UCSD-AML1 (cell line): ENCODE results near the gene CLIC5.

Experiments used
- DNase-seq: peaks from one replicate; lab custom pipeline; 2025; ENCODE audit not compliant: unreplicated experiment; lab: John Stamatoyannopoulos, UW

The CLIC5 gene

DNA sequence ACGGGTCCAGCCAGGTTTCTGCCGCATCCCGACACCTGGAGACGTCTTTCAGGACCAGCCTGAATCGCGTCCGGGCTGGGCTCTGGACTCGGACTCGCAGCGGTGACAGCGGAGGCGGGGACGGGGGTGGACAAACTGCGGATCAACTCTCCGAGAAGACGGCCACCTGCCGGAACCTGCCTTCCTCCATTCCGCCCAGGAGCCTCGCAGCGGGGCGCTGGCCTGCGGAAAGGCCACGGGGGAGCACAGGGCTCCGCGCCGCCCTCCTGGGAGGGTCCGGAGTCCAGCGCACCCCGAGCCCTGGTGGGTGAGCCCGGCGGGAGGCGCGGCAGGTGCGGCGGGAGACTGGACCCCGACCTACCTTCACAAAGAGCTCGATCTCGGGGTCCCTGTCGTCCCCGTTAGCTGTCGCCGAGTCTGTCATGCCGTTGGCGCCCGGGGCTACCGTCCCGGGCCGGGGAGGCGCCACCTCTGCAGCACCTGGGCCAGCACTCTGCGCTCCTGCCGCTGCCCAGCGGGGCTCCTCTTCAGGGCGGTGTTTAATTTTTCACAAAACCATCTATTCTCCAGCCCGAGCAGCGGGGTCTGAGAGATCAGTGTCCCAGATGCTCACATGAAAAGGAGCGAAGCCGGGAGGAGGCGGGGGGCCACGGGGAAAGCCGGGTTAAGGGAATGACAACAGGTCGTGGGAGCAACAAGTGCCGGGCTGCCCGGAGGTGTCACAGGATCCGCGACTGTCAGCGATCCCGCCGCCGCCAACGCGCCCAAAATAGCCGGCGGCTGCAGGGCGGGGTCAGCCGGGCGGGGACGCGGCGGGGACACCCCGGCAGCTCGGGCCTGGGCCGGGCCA, at the start of gene CLIC5:
CLIC5 (minus strand) TSS at position 742 of the 850 bp plus-strand sequence; CDS start at position 424, 318 bp downstream.
- DNase-seq = no peak

- DNase-seq = no peak
These were observed 47.3 kb upstream of the CLIC5 start for GRCh38 chr6:46062991-46063390.

DNA sequence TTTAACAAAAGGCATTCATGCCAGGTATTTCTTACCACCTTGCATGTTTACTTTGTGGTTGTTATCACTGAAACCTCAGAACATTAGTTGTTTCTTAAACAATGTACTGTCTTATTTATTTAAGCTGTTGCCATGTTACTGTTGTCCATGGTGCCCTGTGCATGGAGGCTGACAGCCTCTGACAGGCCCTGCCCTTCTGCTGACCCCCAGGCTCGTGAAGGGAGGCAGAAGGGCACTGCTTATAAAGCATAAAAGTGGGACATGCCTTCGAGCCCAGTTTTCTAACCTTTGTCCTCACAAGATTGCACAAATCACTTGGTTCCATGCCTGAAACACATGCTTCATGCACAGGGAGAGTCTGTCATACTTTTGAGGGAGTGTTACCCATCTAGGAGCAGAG, 46.7 kb upstream of the CLIC5 start:
- DNase-seq = no peak

- no peak for DNase-seq
These were observed 45.8 kb upstream of the CLIC5 start for GRCh38 chr6:46061497-46061896.

DNA sequence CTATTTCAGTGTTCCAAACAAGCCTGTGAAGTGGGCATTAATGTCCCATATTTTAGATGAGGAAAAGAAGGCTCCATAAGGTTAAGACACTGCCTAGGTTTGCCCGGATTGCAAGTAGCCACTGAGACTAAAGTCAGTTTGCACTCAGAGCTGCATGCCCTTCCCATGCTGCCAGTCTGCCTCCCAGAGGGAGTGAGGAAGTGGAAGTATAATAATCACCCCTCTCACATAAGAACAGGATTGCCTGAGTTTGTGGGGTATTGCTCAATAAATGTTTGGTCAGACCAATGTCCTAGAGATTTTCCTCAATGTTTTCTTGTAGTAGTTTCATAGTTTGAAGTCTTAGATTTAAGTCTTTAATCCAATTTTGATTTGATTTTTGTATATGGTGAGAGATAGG, 43.9 kb upstream of the CLIC5 start:
- no peak for DNase-seq

DNA sequence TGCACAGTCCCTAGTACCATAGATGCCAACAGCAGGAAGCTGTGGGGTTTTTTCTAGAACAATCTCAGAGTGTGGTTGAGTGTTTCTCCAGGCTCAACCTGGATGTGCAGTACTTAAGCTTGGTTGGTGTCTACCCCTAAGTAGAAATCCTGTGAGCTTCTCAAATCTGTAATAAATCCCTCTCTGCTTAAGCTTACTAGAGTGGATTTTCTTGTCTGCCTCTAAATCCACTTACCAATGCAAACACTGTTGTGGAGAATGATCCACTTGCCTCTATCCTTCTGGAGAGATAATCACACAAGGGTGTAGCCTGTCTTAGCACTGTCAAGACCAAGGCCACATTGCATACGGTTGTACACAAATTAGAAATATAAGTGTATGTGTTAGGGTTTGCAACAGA, 43.3 kb upstream of the CLIC5 start:
- DNase-seq = no peak

- no peak for DNase-seq
These were observed 42.1 kb upstream of the CLIC5 start for GRCh38 chr6:46057792-46058191.

DNA sequence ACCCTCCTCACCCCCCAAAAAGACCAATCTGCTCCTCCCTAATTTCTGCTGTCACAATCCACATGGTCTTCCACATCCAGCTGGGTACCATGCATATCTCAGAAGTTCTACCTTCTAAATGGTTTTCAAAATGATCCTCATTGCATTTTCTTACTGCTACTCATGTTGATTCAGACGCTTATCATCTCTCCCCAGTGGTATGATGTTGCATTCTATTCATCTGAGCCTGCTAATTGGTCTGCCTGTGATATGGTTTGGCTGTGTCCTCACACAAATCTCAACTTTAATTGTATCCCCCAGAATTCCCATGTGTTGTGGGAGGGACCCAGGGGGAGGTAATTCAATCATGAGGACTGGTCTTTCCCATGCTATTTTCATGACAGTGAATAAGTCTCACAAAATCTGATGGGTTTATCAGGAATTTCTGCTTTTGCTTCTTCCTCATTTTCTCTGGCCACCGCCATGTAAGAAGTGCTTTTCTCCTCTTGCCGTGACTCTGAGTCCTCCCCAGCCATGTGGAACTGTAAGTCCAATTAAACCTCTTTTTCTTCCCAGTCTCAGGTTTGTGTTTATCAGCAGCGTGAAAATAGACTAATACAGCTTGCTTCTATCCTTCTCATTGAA, 41.4 kb upstream of the CLIC5 start:
- DNase-seq = no peak

DNA sequence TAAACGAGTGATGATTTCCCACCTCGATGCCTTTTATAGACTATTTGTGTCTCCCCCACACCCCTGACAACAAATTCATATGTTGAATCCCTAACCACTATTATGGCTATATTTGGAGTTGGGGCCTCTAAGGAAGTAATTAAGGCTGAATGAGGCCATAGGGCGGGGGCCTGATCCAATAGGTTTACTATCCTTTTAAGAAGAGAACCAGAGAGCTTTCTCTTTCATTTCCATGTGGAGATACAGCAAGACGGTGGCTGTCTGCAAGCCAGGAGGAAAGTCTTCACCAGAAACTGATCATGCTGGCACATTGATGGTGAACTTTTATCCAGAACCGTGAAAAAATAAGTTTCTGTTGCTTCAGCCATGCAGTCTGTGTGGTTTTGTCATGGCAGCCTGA, 38.9 kb upstream of the CLIC5 start:
- no peak for DNase-seq

- DNase-seq = no peak
These were observed 37.6 kb upstream of the CLIC5 start for GRCh38 chr6:46053039-46053933.

DNA sequence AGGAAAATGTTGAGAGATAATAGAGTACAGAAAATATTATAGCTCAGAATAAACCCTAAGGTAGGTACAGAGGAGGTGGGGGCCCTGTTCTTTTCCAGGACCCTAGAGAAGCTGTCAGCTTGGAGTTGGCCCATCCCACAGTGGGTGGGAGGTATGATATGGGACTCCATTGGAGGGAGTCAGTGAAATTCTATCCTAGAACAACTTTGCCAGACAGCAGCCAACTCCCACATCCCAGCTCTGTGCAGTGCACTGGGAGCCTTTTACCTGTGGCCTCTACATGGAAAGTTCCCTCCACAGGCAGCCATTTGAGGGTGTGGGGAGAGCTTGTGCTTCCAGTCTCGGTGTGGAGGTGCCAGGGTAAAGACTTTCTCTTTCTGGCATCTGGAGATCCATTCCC, 36.8 kb upstream of the CLIC5 start:
- no peak for DNase-seq

DNA sequence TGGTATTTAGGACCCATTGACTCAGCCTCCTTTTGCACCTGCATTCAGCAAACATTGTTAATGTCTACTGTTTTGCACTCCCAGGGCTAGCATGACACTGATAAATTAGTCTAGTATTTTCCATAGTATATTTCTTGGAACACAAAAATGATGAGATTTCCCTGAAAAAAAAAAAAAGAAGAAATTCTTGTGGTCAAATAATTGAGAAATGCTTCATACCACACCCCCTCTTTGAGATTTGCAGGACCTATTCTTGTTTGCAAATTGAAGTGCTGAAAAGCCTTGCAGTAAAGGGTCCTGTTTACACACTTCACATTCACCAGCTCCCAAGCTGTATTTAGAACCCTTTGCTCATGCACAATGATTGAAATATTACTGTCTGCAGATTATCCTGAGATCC, 36.3 kb upstream of the CLIC5 start:
- no peak for DNase-seq

DNA sequence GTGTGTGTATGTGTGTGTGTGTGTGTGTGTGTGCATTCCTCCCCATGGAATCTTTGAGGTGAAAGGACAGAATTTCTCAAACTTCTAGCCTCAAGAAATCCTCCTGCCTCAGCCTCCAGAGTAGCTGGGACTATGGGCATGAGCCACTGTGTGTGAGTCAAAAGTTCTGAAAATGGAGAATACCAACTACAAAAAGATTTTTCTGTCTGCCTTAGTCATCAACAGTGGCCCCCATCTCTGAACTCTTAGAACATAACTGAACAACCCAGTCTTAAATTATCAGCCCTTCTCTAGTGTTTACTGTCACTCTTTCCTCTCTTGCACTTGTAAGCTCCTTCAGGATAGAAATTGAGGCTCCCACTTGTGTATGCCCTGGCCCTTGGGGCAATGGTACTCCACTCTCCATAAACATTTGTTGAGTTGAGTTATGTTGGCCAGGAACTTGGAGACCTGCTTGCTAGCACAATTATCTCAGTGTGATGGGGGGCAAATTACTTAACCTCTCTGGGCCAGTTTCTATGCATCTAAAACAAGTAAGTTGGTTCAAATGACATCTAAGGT, 35.3 kb upstream of the CLIC5 start:
- no peak for DNase-seq

DNA sequence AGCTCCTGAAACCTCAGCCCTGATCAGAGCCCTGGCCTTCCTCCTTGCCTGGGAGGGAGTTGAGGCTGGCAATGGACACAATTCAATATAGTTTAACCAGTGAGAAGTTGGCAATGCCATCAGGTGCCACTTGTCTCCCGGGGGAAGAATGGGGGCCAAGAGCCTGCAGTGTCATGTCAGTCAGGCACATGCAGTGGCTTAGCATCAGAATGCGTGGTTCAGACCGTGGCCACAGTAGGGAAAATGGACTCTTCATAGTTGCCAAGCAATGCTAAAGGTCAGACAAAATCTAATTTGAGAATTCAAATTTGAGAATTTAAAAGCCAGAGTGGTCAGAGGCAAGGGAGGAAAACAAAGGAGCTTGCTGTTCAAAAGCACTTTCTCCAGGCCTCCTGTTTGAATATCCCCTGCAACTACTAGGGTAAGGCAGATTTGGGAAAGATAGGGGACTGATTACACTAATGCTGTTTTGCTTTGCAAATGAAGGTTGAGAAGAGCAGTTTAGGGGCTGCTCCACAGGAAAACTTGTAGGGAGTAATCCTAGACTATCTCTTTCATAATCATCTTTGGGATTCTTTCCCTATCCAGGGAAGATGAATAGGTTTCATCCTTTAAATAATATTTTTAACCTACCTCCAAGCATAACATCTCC, 33.1 kb upstream of the CLIC5 start:
- DNase-seq = no peak

- no peak for DNase-seq
These were observed 31.0 kb upstream of the CLIC5 start for GRCh38 chr6:46046558-46047174.

DNA sequence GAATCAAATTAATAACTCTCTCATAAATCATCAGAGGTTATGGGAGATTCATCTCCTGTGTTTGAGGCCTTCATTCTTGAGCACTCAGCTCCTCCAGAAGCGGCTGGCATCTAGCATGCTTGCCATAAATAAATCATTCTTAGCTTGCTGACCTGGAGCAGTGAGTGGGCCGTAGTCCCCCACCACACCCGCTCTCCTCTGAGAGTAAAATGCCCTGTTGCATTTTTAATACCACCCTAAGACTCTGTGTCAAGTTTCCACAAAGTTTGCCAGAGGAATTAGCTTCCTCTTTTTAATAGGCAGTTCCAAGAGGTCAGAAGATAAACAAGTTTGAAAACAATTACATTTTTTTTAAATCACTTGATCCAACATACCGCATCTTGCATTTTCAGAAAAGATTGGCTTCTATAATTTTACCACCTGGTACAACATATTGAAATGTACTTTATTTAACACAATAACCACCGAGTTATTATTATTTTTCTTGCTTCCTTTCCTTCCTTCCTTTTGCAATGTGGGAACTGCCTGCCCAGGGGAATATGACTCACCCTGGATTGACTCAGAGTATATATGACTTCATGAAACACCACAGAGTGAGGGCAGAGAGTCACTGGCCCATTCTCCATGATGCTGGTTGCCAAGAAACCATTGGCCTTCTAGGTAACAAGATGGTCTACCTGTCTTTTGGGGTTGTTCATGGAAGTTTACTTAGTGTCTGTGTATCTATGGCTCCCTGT, 29.4 kb upstream of the CLIC5 start:
- peak; percentile 16 for DNase-seq

- peak; percentile 10 for DNase-seq
These were observed 26.8 kb upstream of the CLIC5 start for GRCh38 chr6:46042355-46042999.

- no peak for DNase-seq
These were observed 24.6 kb upstream of the CLIC5 start for GRCh38 chr6:46040288-46040687.

DNA sequence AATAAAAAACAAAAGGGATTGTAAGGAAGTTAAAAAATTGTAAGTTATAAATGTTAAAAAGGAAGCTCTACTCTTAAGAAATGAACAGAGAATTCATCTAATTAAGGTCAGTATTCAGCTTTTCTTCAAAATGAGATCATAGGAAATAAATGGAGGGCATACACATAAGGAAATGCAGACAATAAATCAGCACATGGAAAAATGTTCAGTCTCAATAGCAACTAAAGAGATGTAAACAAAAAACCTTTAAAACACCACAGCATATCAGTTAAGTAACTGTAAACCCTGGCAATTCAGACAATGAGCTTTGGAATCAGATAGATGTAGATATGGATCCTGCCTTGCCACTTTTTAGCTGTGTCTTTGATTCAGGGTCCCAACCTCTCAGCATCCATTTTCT, 24.0 kb upstream of the CLIC5 start:
- DNase-seq = no peak
